Spleen (tissue), 7 donors: ENCODE results near the gene ZDBF2.

Experiments used
- POLR2A ChIP-seq, 3 donors: fragments of 450-650 bp; IDR thresholded peaks; one replicate each; pipeline ENCODE4 v1.5.1; 2017; ENCODE audit warnings: antibody characterized with exemption in 3 of 3, mild to moderate bottlenecking in 1 of 3
- POLR2AphosphoS5 ChIP-seq, 3 donors: sonication (generic); formaldehyde crosslinking; IDR thresholded peaks; one replicate each; pipeline ENCODE4 v1.5.1; 2017; ENCODE audit warnings: antibody characterized with exemption in 3 of 3
- TF ChIP-seq, protein P1 (sequence below), 11 experiments: fragments of 200-600 bp in 7 of 11; fragments of 450-650 bp in 4 of 11; sonication (generic) in 4 of 11; IDR thresholded peaks in 8 of 11; conservative IDR thresholded peaks in 3 of 11; 1 replicate in 7 of 11; 2 replicates in 4 of 11; pipeline versions ENCODE4 v1.4.0 to v1.8.0; 2016 to 2021; ENCODE audit warnings: antibody characterized with exemption in 11 of 11, inconsistent platforms in 4 of 11, mild to moderate bottlenecking in 1 of 11
- donor health status: DM: no; HTN: no; CAD: no; lungs with moderate emphysema.
- donor health status: DM: no; HTN: no; CAD: no.
- donor health status: DM: no; HTN: no; CAD: no.

DNA sequence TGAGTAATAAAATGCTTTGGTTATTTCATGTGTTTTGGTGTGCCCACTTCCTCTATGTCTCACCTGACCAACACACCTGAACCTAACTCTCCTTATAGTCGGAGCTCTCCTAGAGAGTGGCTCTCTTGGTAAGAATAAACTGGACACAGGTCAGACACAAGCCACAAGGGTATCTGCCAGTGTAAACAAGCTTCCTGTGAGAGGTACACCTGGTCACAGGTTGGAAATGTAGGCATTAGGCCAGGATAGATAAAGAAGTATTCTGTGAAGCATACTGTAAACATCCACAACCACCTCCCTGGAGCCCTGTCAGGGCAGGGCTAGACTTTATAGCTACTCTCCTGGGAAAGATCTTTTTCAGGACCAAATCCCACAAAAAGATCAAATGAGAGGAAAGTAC is 69.4 kb downstream of the ZDBF2 start:
- TF ChIP-seq, protein P1, sequence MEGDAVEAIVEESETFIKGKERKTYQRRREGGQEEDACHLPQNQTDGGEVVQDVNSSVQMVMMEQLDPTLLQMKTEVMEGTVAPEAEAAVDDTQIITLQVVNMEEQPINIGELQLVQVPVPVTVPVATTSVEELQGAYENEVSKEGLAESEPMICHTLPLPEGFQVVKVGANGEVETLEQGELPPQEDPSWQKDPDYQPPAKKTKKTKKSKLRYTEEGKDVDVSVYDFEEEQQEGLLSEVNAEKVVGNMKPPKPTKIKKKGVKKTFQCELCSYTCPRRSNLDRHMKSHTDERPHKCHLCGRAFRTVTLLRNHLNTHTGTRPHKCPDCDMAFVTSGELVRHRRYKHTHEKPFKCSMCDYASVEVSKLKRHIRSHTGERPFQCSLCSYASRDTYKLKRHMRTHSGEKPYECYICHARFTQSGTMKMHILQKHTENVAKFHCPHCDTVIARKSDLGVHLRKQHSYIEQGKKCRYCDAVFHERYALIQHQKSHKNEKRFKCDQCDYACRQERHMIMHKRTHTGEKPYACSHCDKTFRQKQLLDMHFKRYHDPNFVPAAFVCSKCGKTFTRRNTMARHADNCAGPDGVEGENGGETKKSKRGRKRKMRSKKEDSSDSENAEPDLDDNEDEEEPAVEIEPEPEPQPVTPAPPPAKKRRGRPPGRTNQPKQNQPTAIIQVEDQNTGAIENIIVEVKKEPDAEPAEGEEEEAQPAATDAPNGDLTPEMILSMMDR (IDR thresholded peaks at IDR 0.05 in 8 of 11, conservative IDR thresholded peaks at IDR 0.05 in 3 of 11) = no peak
- TF ChIP-seq POLR2A (IDR thresholded peaks at IDR 0.05) = no peak
- TF ChIP-seq POLR2AphosphoS5 (IDR thresholded peaks at IDR 0.05) = no peak
